NCI-H748 treated with DMSO at 0.1 percent for 48 hours (cell line): ENCODE measurements around the gene GGCT.
"Not testable (repeated sequence)": the region's sequence is repeated elsewhere in the genome, so short reads cannot be mapped to it uniquely, and the experiment has no call there.

Experiments
- DNase-seq: peaks from one replicate; lab custom pipeline; 2025; lab: John Stamatoyannopoulos, UW

GGCT gene

DNA sequence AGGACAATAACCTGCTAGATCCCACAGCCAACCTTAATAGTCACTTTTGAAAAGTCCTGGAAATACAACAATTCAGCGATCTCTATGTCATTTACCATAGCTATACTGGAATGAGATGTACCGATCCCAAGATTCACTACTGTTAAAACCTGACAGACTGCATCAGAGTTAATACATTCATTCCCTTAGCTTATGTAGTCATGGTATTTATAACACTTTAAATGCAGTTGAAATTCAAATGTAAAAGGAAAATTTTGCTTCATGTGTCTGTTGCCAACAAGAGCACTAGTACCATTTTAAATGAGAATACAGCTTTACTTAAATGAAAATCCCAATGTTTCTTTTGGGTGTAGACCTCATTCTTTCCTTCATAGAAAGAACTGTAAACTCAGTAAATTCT is 11.1 kb upstream of the GGCT start:
- DNase-seq = no peak

DNA sequence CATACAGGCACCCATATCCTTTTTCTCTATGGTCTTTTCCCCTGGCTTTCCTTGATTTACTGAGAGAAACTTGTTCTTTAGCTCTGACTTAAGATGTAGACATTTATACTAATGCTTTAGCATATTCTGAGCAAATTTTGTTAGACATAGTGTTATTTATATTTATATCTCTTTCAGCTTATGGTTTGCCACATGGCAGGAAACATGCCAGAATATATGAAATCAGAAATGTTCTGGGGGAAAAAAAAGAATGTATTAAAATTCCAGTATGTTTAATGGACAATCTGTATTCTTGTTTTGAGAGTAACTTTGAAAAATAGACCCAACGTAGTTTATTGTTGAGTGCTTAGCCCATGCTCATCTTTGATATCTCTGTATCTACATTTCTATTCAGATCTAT is 10.1 kb upstream of the GGCT start:
- no peak for DNase-seq

DNA sequence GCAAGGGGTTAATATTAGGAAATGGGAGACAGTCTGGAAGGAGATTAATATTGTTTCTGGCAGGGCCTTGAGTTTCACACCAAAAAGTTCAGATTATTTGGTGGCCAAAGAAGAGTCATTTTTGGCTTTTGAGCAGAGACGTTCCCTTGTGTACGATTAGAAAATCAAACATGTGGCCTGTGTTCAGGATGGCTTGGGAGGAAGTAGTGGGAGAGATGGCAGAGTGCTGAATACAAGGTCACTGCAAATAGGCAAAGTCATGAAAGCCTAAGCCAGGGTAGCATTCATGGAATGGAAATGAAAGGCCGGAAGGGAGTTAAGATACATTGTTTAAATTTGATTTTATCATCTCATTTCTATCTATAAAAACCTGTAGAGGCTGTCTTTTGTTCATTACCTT is 9.5 kb upstream of the GGCT start:
- DNase-seq = no peak

DNA sequence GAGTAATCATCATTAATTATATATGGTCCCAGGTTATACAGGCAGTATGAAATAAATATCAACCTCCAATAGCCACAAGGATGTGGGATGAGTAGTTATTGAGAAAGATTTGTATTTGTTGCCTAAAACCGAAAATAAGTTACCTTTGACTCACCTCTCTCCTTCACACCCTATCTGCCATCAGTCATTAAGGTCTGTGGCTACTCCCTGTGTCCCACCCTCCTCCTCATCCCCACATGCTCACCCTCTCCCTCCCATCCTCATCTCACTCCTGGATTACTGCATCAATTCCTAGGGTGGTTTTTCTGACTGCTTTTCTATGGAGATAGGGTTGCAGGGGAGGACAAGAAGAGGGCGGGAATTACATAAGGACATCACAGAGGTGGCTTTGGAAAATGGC is 9.1 kb upstream of the GGCT start:
- no peak for DNase-seq

DNA sequence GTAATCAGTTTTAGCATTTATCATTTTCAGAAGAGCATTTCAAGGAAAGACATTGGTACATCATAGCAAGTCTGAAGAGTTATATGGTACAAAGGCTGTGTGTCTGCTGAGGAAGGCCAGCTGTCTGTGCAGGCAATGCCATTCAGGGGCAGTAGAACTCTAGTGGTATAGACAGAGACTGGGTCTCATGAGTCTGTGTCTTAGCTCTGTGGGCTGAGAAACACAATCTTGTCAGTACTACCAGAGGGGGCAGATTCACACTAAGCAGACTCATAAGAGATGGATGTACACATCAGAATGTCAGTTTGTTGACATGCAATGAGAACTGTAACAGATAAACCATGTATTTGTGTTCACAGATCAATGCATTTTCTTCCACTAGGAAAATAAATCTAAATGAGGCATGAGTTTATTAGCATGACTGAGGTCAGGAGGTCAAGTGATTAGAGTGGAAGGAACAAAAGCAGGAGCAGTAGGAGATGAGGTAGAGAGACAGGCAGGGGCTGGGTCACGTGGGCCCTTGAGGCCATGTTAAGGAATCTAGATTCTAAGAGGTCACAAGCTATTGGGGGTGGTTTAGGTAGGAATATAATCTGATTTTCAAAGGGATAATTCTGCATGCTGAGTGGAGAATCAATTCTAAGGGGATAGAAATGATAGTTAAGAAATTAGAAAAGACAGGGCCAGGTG is 7.5 kb upstream of the GGCT start:
- no peak for DNase-seq

GRCh38 chr7:30511494-30511893 is 6.9 kb upstream of the GGCT start:
- DNase-seq = no peak

DNA sequence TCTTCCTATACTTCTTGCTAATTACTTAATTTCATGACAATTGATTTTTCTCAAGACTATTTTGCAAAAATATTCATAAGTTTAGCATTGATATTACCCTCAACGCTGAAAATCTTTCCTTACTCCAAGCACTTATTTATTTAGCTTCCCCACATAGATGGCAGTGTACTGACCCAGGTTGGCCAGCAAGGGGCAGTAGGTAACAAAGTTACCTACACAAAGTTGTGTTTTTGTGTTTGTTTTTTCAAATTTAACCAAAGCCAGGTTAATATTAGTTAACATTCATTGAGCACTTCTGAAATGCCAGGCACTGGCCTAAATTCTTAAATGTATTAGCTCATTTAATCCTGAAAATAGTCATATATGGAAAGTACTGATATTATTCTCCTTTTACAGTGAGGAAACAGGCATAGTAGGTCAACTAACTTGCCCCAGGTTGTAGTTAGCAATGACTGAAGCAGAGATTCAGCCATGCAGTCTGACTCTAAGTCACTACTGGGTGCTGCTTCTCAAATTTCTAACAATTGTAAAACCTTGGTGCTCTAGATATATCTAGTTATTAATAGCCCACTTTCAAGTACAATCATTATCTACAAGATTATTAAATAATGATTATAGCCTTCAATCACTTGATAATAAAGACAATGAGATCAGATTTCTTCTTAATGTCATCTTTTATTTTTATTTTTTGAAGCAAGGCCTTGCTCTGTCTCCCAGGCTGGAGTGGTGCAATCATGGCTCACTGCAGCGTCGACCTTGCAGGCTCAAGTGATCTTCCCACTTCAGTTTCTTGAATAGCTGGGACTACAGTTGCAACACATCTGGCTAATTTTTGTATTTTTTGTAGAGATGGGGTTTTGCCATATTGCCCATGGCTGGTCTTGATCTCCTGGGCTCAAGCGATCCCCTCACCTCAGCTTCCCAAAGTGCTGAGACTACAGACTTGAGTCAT is 5.8 kb upstream of the GGCT start:
- peak; percentile 27 for DNase-seq

DNA sequence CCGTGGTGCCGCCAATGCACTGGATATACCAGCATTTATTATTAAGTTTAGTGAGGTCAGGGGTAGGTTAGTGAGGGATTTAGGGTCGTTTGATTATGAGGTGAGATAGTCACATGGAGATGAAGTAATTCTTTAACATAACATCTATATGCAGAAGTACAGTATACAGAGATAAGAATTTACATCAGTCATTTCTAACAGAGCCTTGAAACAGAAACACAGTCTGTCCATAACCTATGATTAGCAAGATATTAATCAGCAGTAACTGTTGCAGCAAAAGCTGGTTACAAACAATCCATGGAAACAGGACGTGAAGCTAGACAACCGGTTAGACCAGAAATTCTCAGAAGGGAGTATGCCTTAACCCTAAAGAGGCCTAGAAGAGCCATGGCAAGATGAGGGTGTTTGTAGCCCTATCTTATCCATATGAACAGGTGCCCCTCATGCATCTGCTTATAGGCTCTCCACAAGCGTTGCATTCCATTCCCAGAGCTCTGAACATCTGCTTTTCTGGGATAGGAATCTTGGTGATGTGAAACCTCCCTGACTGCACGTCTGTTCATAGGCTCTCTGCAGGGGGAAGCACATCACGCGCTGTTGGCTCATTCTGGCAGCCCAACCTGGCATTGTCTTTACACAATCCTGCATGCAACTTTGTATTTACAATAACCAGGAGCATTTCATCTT is 4.7 kb upstream of the GGCT start:
- DNase-seq = not testable (repeated sequence)

DNA sequence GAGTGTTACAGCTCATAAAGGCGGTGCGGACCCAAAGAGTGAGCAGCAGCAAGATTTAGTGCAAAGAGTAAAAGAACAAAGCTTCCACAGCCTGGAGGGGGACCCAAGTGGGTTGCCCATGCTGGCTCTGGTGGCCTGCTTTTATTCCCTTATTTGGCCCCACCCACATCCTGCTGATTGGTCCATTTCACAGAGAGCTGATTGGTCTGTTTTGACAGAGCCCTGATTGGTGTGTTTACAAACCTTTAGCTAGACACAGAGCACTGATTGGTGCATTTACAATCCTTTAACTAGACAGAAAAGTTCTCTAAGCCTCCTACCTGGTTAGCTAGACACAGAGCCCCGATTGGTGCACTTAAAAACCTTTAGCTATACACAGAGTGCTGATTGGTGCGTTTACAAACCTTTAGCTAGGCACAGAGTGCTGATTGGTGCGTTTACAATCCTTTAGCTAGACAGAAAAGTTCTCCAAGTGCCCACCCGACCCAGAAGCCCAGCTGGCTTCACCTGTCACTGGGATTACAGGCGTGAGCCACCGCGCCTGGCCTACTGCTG is 2.8 kb upstream of the GGCT start:
- DNase-seq = not testable (repeated sequence)

DNA sequence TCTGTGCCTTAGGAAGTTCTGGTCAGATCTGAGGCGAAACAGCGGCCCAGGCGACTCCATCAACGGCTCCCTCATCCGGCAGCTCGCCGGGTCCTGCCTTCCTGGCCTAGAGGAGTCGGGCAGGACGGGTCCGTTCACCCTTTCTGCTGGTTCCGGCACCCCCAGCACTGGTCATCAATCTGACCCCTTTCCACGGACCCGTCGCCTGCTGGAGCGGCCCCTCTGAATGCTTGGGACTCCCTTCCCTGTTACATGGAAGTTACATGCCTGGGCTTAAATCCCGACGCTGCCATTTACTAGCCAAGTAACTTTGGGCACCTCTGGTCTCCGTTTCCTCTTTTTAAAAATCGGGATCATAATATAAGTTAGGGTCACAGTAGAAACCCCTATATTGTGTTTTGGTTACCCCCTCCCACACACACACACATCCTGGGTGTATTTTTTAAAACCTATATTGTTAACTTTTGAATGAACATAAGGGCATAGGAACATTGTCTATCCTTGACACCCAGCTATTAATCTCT is 607 bp upstream of the GGCT start:
- DNase-seq = no peak

- DNase-seq = no peak
Measured at GRCh38 chr7:30503274-30504212, 1.1 kb downstream of the GGCT start.

DNA sequence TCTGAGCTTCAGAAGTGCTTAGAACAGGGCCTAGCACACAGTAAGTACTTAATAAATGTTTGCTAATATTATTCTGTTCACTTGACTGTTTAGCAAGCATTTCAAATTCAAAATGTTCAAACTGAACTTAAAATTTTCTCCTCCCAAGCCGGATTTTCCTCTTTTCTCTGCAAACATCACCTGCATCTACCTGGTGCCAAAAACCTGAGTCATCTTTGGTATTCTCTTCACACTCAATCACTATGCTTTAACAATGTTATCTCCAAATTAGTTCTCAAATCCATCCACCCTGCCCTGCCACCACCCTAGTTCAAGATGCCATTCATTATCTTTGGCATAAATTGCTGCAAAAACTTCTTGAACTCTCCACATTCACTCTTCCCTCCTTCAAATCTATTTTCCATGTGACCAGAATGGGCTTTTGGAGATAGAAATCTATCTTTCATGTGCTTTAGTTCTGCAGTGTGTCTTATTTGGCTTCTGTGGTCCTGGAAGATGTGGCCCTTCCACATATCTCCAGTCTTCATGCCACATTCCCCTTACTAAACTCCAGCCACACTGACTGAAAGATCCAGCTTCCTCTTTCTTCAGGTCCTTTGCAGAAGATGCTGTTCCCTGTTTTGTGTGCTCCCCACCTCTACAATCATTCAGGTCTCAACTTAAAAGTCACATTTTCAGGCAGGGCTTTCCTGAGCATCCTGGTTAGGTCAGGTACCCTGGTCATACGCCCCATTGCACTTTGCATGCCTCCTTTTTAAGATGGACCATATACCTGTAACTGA is 2.0 kb downstream of the GGCT start:
- DNase-seq = no peak

GRCh38 chr7:30501264-30501663 is 3.4 kb downstream of the GGCT start:
- DNase-seq = no peak

GRCh38 chr7:30493228-30493627 is 11.4 kb downstream of the GGCT start:
- DNase-seq = no peak

- no peak for DNase-seq
Measured at GRCh38 chr7:30491417-30491816, 13.2 kb downstream of the GGCT start.

DNA sequence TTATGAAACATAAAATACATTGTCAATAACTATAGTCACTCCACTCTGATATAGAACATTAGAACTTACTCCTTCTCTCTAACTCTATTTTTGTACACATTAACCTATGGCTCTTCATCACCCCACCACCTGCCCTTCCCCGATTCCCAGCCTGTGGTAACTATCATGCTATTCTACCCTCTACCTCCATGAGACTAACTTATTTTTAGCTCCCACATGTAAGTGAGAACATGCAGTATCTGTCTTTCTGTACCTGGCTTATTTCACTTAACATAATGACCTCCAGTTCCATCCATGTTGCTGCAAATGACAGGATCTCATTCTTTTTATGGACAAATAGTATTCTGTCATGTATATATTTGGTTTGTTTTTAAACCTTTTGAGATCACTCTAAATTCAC is 17.3 kb downstream of the GGCT start:
- DNase-seq = no peak

- DNase-seq = no peak
Measured at GRCh38 chr7:30485667-30486066, 19.0 kb downstream of the GGCT start.

GRCh38 chr7:30481416-30481815 is 23.2 kb downstream of the GGCT start:
- not testable (repeated sequence) for DNase-seq

GRCh38 chr7:30479202-30480120 is 25.2 kb downstream of the GGCT start:
- DNase-seq = no peak
